Pancreas (tissue), 10 donors: ENCODE measurements around the gene EHBP1L1. TPM values are rescaled to one million over a fixed set of nuclear protein-coding genes. Genes with fewer than 3 reads are reported as not detected.
"Not testable (repeated sequence)": the region's sequence is repeated elsewhere in the genome, so short reads cannot be mapped to it uniquely, and the experiment has no call there.

Experiments
- ATAC-seq, 4 donors: fragments of 200-7000 bp; cut with Tn5 transposase; one replicate each; pipeline versions ENCODE4 v1.8.0 to v1.9.1; 2020; ENCODE audit warnings: mild to moderate bottlenecking in 4 of 4, moderate library complexity in 4 of 4
- DNase-seq, 6 donors: peaks; one replicate each; pipeline ENCODE4 v3.0.0-alpha.2; 2020
- FAIRE-seq: peaks from 2 replicates; lab custom pipeline; 2012; peaks lifted over from hg19 to GRCh38; lab: Jason Lieb, UNC
- H3K27ac ChIP-seq, 4 donors: fragments of 200-600 bp; sonication (generic); 1 replicate in 3 of 4; 2 replicates in 1 of 4; pipeline versions ENCODE4 v1.5.0 to v1.8.0; 2020
- H3K27me3 ChIP-seq, 4 donors: fragments of 200-600 bp; one replicate each; pipeline ENCODE4 v1.8.0; 2021
- H3K36me3 ChIP-seq, 3 donors: fragments of 200-600 bp; sonication (generic) in 1 of 3; one replicate each; pipeline versions ENCODE4 v1.5.0 to v1.8.0; 2020 to 2021
- H3K4me1 ChIP-seq, 3 donors: fragments of 200-600 bp; one replicate each; pipeline ENCODE4 v1.8.0; 2021
- H3K4me3 ChIP-seq, 4 donors: fragments of 200-600 bp; sonication (generic) in 2 of 4; one replicate each; pipeline versions ENCODE4 v1.5.0 to v1.8.0; 2020 to 2021
- H3K9me3 ChIP-seq, 4 donors: fragments of 200-600 bp; one replicate each; pipeline ENCODE4 v1.8.0; 2021
- CTCF ChIP-seq, 4 donors: fragments of 200-600 bp; sonication (generic) in 3 of 4; IDR thresholded peaks; one replicate each; pipeline versions ENCODE4 v1.5.0 to v1.8.0; 2021; ENCODE audit warnings: antibody characterized with exemption in 4 of 4
- WGBS, 2 donors: extraction: QIAGEN DNeasy Blood & Tissue Kit; methylation state at CpG; one replicate each; pipeline ENCODE4 v1.1.7; 2013; 5-methylcytosine and 5-hydroxymethylcytosine counted together
- intact Hi-C, 3 donors: fragments of 100-400 bp; cut with DNase I; formaldehyde crosslinking; loops; one replicate each; pipeline versions ENCODE4 v1.11.1 to v1.14.2; 2022
- polyA plus RNA-seq, 2 donors: library from polyadenylated mRNA; stranded (reverse); fragments of 200-250 nt; gene quantifications; one replicate each; pipeline ENCODE4 v1.2.3, GENCODE V29; 2013
- total RNA-seq, 6 donors: library from RNA; stranded (reverse); fragmentation: NEBNext Ultra II Directional in 4 of 6; extraction: Animal tissue kit (Norgen Biotek cat#: 25700) in 4 of 6; gene quantifications; one replicate each; pipeline versions ENCODE4 v1.2.1 to v1.2.4, GENCODE V29; 2021 to 2023
- donor health status: healthy with polysubstance abuse.
- donor health status: DM: no; HTN: no; CAD: no; lungs with moderate emphysema.
- donor health status: DM: no; HTN: no; CAD: no.
- donor health status: control.
- donor health status: control.
- donor health status: Bipolar disorder and iron deficiency.
- donor health status: DM: yes; HTN: yes; CAD: no.
- donor health status: DM: no; HTN: no; CAD: no.
- donor health status: DM: no; HTN: no; CAD: no.
- donor health status: DM: yes; HTN: yes; CAD: no.

Gene EHBP1L1
- total and polyA plus RNA-seq, 8 donors: 6.5 to 34.2 (median 14.6) TPM

GRCh38 chr11:65563601-65564000 lies 12.3 kb upstream of the EHBP1L1 start:
- no peaks in the 10 kb centered on the region for H3K9me3 ChIP-seq
- no peak for TF ChIP-seq CTCF (IDR thresholded peaks at IDR 0.05)
- DNase-seq (no peak), ATAC-seq (no peak), FAIRE-seq (no peak)
- H3K4me1 ChIP-seq: peaks cover 13 to 23% (median 19%) of the 10 kb centered on the region in 3 donors
- H3K27ac ChIP-seq: no peak overlapping the region
- WGBS, 2 donors: 88 to 92% methylated on average over 4 of the region's 4 CpGs
- H3K36me3 ChIP-seq: no peaks in the 10 kb centered on the region
- no peak overlapping the region for H3K4me3 ChIP-seq
- H3K27me3 ChIP-seq: no peaks in the 10 kb centered on the region
- intact Hi-C loops: no loop called here

- intact Hi-C loops, H3K36me3 ChIP-seq, H3K4me3 ChIP-seq, H3K27me3 ChIP-seq, H3K27ac ChIP-seq, H3K9me3 ChIP-seq, ATAC-seq, FAIRE-seq: not testable (repeated sequence)
- DNase-seq: peak in 1 of 6 donors; percentile 24
- H3K4me1 ChIP-seq: peaks cover 12 to 15% (median 15%) of the 10 kb centered on the region in 3 donors
- 85 to 90% methylated on average over 12 of the region's 12 CpGs for WGBS, 2 donors
Measured at GRCh38 chr11:65564879-65565559, 10.8 kb upstream of the EHBP1L1 start.

GRCh38 chr11:65565624-65566453 lies 10.0 kb upstream of the EHBP1L1 start:
- 81 to 84% methylated on average over 7 of the region's 7 CpGs for WGBS, 2 donors
- TF ChIP-seq CTCF (IDR thresholded peaks at IDR 0.05): no peak
- H3K27me3 ChIP-seq: no peaks in the 10 kb centered on the region
- intact Hi-C loops: no loop called here
- H3K4me1 ChIP-seq: peaks cover 12 to 17% (median 13%) of the 10 kb centered on the region in 3 donors
- H3K27ac ChIP-seq: no peak overlapping the region
- H3K4me3 ChIP-seq: no peak overlapping the region
- no peaks in the 10 kb centered on the region for H3K9me3 ChIP-seq
- FAIRE-seq: no peak
- H3K36me3 ChIP-seq: no peaks in the 10 kb centered on the region
- no peak for ATAC-seq
- DNase-seq: peak in 1 of 6 donors; percentile 32

- no peak for TF ChIP-seq CTCF (IDR thresholded peaks at IDR 0.05)
- Histone ChIP-seq H3K36me3 (no peaks in the 10 kb centered on the region), H3K4me1 (peaks cover 26 to 36% (median 28%) of the 10 kb centered on the region in 3 donors), H3K27ac (peak overlapping the region; percentile 77 to 96 (median 86)), H3K27me3 (no peaks in the 10 kb centered on the region), H3K4me3 (peak overlapping the region; percentile 71 to 88 (median 84)), H3K9me3 (no peaks in the 10 kb centered on the region)
- 4 to 5% methylated on average over 28 of the region's 28 CpGs for WGBS, 2 donors
- peak in 1 of 6 donors; percentile 72 for DNase-seq
- FAIRE-seq: no peak
- peak; percentile 5 to 8 (median 6) for ATAC-seq
- intact Hi-C loops: no loop called here
Measured at GRCh38 chr11:65569164-65569972, 6.5 kb upstream of the EHBP1L1 start.
